NCI-H82 treated with DMSO at 0.1 percent for 48 hours (cell line): ENCODE data around the gene PACSIN3.

Source experiments
- DNase-seq: peaks from one replicate; lab custom pipeline; 2025; ENCODE audit not compliant: unreplicated experiment; lab: John Stamatoyannopoulos, UW

The PACSIN3 gene

DNA sequence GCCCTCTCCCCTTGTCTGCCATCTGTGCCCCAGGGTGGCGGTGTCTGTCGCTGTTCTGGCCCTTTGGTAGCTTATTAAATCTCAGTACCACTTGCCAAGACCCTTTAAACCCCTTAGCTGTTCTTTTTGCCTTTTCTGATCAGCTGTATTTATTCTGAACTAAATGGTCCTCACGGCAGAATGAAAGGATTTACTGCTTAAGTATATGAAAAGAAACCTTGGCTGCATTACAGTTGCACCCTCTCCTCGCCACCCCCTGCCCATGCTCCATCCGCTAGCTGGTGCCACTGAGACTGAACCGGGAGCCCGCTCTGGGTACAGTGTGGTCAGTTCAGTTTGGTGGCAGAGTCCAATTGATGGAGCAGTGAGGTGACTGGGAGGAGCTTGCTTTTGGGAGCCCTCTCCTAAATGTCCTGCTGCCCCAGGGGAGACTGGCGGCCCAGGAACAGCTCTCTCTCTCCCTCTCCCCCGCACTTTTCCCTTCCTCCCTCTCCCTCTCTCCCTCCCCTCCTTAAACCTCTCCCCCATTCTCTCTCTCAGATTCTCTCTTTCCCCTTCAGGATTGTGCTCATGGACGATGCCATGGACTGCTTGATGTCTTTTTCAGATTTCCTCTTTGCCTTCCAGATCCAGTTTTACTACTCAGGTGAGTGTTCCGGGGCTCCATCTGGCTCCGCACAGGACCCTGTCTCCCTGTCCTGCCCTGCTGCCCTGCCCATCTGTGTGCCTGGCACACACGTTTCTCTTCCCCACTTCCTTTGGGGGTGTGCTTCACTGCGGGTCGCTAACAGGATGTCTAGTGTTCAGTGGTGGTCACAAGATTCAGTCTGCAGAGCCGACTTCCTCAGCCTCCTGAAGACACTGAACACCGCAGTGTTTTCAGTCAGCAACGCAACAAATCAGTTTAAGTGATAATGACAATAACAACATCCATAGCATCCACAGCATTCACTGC is 31.3 kb downstream of the PACSIN3 start:
- no peak for DNase-seq

DNA sequence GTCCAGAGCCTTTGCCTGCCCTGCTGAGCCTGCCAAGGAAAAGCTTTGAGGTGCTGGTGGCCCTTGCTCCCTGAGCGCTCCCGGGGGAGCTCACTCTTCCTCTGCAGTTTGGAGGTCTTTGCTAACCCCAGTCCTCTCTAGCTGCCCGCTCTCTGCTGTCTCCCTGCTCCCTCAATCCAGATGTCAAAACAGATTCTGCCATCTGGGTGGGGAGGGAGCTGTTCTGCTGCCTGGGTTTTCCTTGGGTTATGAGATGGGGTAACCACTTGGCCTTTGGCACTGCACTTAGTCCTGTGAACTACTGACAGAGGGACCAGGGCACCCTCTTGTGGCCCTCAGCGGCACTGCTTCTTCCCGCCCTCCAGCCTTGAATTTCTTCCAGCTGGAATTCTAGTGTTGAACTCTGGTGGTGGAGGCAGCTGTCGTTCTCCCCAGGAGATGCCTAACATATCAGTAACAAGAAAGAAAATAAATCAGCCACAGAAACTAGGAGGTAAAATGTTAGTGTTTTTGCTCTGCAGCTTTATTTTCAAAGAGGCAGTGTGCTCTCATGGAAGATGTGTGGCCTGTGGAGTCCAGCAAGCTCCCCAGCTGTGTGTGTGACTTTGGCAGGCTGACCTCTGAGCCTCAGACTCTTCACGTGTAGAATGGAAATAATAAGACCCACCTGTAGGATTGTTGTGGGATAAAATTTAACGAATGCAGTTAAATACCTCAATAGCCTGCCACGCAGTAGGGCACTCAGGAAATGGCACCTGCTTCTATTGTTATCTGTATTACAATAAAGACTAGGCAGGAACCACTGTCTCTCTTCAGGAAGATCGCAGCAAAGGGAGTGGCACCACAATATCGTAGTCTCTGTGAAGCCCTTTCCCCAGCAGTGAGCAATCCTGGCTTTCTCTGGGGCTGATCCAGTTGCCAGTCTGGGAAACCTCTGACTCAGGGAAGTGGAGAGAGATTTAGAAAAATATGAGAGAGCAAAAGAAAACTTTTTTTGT is 33.0 kb downstream of the PACSIN3 start:
- DNase-seq, result peak; percentile 58

DNA sequence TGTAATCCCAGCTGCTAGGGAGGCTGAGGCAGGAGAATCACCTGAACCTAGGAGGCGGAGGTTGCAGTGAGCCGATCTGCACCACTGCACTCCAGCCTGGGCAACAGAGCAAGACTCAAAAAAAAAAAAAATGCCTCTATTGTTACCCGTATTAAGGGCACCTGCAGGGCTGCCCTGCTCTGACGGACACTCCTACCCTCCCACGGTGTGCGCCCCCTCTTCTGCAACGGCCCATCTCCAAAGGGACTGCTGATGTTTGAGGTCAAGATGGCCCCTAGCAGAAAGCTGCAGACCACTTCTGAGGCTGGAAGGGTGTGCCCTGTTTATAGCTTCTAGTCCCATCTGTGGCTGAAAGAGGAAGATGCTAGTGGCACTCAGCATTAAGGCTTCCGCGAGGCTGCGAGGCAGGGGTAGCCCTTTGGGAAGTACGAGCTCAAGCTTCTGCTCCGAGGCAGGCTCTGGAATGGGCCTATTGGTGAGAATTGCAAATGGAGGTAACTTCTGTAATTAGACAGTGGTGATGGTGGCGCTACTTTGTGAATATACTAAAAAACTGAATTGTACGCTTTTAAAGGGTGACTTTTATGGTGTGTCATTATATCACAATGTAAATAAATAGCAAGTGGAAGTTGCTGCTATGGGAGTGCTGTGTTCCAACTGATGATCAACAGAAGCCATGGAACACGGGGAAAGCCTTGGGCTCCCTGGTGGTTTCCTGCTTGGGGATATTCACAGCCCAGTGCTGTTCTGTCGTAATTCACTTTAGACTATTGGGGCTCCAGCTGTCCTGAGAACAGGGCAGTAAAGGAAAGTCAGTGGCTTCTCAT is 33.9 kb downstream of the PACSIN3 start:
- no peak for DNase-seq

DNA sequence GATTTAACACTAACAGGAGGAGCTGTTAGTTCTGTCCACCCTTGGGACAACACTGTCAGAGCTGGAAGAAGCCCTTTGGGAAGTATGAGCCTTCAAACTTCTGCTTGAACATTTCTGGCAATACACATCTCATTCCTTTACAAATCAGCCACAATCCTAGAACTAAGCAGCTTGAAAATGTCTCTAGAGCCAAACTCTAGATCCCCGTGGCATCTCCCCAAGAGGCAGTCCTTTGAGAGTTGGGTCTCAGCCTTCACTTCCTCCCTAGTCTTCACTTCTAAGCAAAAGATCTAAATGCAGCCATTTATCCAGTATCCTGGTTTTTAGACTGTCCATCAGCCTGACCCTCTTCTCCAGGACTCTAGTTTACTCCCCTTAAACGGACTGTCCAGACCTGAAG is 36.5 kb downstream of the PACSIN3 start:
- no peak for DNase-seq

DNA sequence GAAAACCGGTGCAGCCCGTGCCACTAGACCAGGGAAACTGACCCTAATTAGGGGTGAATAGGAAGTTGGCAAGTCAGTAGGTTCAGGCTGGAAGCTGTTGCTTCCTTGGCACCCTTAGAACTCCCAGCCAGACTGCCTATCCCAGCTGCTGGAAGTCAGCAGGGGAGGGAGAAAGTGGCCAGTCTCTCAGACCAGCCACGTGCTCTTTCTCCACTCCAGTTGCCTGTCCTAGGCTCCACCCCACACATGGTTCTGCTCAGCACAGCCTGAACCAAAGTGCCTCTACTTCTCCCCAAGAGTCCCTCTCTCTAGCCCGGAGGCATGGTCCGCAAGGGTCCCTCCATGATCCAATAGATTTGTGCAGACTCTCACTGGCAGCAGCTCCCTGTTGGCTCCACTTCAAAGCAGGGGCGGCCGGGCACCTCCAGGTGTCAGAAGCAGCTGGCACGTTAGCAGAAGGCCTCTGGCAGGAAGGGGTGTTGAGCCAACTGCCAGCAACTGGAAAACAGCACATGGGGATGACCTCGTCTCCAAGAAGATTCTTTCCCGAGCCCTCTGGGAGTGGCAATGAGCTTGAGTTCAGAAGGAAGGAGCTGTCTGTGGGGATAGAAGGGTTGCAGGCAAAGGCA is 37.2 kb downstream of the PACSIN3 start:
- DNase-seq, result no peak

DNA sequence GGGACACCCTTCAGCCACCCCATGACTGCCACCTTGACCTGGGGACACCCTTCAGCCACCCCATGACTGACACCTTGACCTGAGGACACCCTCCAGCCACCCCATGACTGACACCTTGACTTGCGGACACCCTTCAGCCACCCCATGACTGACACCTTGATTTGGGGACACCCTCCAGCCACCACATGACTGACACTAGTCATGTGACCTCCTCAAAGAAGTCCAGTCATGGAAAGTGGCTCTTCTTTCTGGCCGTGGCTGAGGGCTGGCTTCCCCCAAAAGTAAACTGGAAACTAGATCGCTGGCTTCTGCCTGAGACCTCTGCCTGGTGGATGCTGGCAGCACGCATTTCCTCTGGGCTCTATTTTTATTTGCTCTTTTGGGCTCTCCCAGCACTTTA is 38.0 kb downstream of the PACSIN3 start:
- DNase-seq, result no peak

DNA sequence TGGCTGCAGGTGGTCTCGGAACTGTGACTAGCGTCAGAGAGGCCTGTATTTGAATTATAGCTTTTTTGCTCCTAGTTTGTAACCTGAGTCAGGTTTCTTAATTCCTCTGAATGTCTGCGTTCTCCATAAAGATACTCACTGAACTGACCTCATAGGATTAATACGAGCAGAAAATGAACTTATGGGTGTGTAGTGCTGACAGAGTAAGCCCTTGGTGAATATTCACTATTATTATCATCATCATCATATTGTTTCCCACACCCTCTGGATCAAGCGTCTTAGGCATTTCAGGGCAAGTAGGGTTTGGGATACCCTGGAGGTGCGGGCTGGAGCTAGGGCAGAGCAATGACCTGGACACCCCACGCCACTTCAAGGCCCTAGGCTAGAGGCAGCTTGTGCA is 38.6 kb downstream of the PACSIN3 start:
- no peak for DNase-seq

DNA sequence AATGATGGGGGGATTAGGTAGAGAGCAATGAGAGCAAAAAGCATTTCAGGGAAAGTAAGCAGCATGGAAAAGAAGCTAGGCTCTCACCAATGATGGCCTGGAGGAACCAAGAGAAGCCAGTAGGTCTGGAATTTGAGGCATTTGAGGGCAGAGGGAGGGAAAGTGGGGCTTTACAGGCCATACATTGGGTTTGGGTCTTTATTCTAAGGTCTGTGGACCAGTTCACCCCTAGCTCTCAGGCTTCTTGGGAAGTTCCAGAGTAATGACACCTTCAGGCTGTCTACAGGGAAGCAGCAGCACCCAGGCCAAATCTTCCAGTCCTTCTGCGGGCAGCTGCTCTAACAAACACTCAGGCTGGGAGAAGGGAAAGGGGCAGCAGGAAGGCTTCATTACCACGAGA is 39.0 kb downstream of the PACSIN3 start:
- DNase-seq, result no peak

DNA sequence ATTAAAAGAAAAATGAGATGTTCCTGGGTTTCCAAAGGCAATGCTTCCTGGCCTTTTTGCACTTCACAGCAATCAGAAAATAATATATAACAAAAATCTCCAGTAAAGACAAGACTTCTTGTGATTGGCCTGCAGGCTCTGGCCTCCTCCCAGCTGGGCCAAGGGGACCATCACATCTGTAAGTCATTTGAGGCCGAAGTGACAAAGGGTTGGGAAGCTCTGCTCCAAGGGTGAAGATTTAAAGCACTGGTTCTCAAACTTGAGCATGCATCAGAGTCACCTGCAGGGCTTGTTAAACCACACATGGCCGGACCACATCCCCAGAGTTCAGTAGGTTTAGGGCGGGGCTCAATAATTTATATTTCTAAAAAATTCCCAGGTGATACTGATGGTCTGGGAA is 41.7 kb downstream of the PACSIN3 start:
- no peak for DNase-seq

DNA sequence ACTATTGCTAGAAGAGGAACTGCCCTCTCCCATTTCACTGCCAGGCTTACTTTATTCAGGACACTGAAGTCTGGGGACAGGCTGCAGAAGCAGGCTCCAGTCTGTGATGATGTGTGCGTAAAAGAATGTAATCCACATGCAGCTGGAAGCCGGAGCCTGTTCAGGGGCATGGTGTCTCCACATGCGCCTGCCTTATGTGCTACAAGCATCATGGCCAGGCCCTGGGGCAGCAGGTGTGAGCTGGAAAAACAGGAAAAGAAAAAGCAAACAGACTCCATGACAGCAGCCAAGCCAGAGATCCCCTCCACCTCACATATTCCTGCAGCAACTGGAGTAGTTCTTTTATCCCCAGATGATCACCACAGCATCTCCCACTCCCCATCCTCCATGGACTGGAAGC is 42.9 kb downstream of the PACSIN3 start:
- no peak for DNase-seq

DNA sequence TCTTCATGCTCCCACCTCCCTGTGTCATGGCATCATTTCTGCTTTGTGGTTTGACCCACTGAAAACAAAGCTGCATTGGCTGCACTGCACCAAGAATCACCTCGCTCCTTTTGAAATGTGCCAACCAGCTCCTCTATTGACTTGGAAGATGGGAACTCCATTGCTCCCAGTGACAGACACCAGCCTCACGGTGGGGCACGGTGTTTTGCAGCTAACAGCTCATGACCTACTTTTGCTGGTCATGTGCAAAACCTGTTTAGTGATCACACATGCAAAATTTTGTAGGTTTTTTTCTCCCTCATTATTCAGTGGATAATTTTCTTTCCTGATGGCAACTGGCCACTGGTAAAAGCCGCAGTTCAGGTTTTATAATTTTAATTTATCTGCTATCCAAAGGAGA is 46.4 kb downstream of the PACSIN3 start:
- no peak for DNase-seq

DNA sequence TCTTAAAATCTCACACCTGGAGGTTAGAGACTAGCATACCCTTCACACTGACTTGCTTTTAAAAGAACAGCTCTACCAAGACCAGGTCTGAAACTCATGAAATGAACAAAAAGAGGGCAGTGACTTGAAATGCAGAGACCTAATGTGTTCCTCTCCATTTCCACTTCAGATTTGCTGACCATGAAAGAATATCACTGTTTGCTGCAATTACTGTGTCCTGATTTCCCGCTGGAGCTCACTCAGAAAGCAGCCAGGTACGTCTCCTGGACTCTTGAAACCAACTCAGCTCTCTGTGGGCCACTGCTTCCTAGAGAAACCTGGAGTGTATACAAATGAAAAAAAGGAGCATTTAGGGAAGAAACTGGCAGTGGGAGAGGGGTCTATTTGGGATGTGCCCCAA is 48.8 kb downstream of the PACSIN3 start:
- DNase-seq, result no peak

DNA sequence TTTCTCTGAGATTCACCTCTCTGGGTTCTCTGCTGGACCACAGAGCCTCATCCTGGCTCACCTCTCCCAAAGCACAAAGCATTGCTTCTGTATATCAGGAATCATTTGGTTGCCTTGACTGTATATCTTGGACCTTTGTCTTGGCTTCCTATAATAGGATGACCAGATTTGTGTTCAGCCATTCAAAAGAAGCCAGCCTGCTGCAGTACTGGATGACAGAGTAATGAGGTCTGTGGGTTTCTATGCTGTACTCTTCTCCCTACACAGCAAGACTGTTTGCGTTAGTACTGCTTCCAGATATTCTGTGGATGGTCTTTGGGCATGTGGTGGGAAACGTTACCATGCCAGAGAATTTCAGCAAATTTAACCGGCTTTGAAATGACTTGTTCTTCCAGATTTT is 49.3 kb downstream of the PACSIN3 start:
- DNase-seq, result no peak

DNA sequence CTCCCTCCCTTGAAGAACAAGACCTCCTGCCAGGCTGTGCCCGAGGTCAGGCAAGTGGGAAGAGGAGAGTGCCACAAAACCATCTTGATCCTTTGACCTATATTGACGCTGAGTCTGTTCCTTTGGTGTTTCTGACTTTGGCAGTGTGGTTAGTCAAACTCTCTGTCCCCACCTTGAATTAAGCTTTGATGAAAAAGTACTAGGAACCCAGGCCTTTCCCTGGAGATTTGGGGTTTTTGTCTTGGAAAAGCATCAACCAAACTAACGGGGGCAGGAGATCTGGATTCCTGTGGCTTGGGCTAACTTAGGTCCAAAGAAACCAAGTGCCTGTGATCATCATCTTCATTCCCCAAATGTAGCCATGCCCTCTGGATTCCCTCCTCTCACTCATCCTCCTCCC is 49.9 kb downstream of the PACSIN3 start:
- no peak for DNase-seq

DNA sequence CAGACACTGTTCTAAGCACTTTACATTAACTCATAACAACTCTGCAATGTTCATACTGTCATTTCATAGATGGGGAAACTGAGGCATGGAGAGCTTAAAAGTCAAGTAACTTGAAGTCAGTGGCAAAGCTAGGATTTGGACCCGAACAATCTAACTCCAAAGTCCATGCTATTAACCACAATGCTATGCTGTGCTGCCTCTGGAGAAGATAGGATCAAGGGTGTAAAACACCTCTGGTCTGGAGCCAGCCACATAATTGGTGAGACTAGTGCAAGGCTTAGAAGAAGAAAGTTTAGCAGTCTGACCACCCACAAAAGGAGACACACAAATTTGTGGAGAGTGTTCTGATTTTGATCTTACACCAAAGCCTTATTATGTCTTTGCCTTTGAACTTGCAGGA is 53.3 kb downstream of the PACSIN3 start:
- DNase-seq, result no peak

DNA sequence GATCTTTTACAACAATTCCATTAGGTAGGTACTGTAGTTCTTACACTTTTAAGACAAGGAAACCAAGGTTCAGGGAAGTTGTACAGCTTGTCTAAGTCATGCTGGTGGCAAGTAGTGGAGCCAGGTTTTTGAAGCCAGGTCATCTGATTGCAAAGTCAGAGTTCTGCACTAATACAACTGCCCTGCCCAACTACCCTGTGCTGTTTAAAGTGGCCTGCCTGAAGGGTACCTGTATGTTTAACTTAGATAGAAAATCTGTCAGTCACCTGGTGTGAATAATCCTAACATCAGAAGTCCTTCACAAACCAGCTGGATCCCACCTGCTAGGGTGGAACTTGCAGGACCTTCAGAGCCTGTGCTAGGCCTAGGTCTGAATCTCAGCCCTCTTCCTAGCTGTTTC is 53.7 kb downstream of the PACSIN3 start:
- no peak for DNase-seq

DNA sequence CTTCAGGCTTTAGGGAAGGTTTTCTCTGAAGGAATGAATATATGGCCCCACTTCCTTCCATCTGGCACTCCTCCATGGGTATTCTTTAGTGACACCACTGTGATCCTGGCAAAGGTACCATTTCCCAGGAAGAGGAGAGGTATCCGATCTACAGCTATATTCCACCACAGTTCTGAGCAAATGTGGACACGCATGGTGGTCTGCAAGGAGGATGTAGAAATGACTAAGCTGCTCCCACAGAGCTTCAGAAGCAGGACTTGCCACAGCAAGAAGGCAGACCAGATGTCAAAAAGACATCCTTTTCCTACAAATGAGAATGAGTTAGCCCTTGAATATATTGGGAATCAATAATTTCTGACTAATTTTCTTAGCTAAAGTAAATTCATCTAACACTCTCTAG is 55.1 kb downstream of the PACSIN3 start:
- no peak for DNase-seq

DNA sequence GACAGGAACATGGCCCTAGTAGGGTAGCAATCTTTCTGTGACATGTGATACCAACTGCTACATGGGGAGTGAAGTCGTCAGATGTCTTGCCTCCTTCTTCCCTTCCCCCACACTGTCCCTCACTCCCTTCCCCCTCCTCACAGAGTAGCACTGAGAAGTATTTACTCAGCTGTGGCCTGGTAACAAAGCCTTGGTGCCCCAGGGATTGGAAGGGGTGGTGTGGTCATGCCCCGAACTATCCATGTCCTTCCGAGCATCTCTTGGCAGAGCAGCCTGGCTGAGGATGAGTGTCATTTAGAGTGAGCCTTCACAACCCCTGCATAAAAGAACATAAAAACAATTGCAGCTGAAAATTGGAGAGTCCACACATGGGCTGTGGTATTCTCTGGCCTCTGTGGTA is 55.7 kb downstream of the PACSIN3 start:
- DNase-seq, result no peak
